HG03060 (cell line): ENCODE measurements around the gene C22orf23.
"Not testable (repeated sequence)": the region's sequence is repeated elsewhere in the genome, so short reads cannot be mapped to it uniquely, and the experiment has no call there.

Experiments used
- ATAC-seq: cut with Tn5 transposase; IDR thresholded peaks from one replicate; pipeline ENCODE4 v1.9.1; 2021; ENCODE audit warnings: low read depth, moderate number of reproducible peaks; ENCODE audit not compliant: unreplicated experiment

Gene C22orf23

GRCh38 chr22:37982938-37983859, 29.8 kb upstream of the C22orf23 start:
- no peak for ATAC-seq

- ATAC-seq, result no peak
These were observed 28.9 kb upstream of the C22orf23 start for GRCh38 chr22:37982151-37982785.

- no peak for ATAC-seq
These were observed 28.0 kb upstream of the C22orf23 start for GRCh38 chr22:37981282-37982011.

GRCh38 chr22:37979782-37980181, 26.4 kb upstream of the C22orf23 start:
- no peak for ATAC-seq

- ATAC-seq, result no peak
These were observed 23.1 kb upstream of the C22orf23 start for GRCh38 chr22:37976547-37976946.

GRCh38 chr22:37976022-37976421, 22.6 kb upstream of the C22orf23 start:
- not testable (repeated sequence) for ATAC-seq

GRCh38 chr22:37975153-37975552, 21.8 kb upstream of the C22orf23 start:
- no peak for ATAC-seq

GRCh38 chr22:37973271-37974170, 20.1 kb upstream of the C22orf23 start:
- no peak for ATAC-seq

- no peak for ATAC-seq
These were observed 19.1 kb upstream of the C22orf23 start for GRCh38 chr22:37972527-37972926.

GRCh38 chr22:37971475-37972434, 18.4 kb upstream of the C22orf23 start:
- ATAC-seq, result no peak

- no peak for ATAC-seq
These were observed 17.5 kb upstream of the C22orf23 start for GRCh38 chr22:37970864-37971263.

- no peak for ATAC-seq
These were observed 15.3 kb upstream of the C22orf23 start for GRCh38 chr22:37968452-37969251.

- ATAC-seq, result no peak
These were observed 14.4 kb upstream of the C22orf23 start for GRCh38 chr22:37967637-37968451.

- ATAC-seq, result no peak
These were observed 13.7 kb upstream of the C22orf23 start for GRCh38 chr22:37967147-37967546.

GRCh38 chr22:37965940-37966664, 12.7 kb upstream of the C22orf23 start:
- ATAC-seq, result no peak

- no peak for ATAC-seq
These were observed 7.7 kb upstream of the C22orf23 start for GRCh38 chr22:37961062-37961461.
